Measurements from ENCODE around the gene RGP1. TPM values are rescaled to one million over a fixed set of nuclear protein-coding genes. Genes with fewer than 3 reads are reported as not detected.

Gene RGP1
- total RNA-seq, 2 donors from 2014 or later, result 24.6 to 30.1 TPM

DNA sequence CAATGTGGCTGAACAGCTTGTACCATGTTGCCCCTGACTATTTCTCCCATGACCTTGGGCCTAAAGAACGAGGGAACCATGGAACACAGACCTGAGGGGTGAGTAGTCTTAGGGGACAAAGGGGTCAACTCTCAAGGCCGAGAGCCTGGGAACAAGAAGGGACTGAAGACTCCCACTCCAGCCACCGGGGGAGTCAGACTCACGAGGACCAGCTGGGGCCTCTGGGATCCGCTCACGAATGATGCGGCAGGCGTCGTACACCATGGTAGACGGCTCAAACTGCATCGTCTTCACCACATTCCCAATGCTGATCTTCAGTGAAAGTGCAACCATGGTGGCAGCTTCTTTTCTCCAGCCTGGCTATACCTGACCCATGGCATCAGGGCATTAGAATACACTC lies 23.7 kb upstream of the RGP1 start:
- H3K4me3 Mint-ChIP-seq, result no peak overlapping the region
- H3K27me3 ChIP-seq (ENCODE audit: control insufficient read depth, insufficient read depth, low read length, poor library complexity, severe bottlenecking), result no peaks in the 10 kb centered on the region
- H3K27ac ChIP-seq (ENCODE audit: low read depth, low read length), result no peak overlapping the region
- H3K36me3 Mint-ChIP-seq (ENCODE audit: low read depth), result peaks cover 49% of the 10 kb centered on the region
- H3K27me3 Mint-ChIP-seq (ENCODE audit: insufficient read depth), result no peaks in the 10 kb centered on the region
- peaks cover 58% of the 10 kb centered on the region for H3K36me3 ChIP-seq (ENCODE audit: control insufficient read depth, insufficient read depth, low read length)
- H3K4me3 ChIP-seq (ENCODE audit: low read length), result no peak overlapping the region
- DNase-seq, result no peak
- peaks cover 6% of the 10 kb centered on the region for H3K4me1 Mint-ChIP-seq
- no peaks in the 10 kb centered on the region for H3K9me3 ChIP-seq (ENCODE audit: control insufficient read depth, low read length)
- H3K4me1 ChIP-seq (ENCODE audit: control insufficient read depth, insufficient read depth, low read length), result peaks cover 13% of the 10 kb centered on the region
- no peak overlapping the region for H3K9ac ChIP-seq (ENCODE audit: extremely low read depth, low read length, poor library complexity, severe bottlenecking)
- 96 to 99% methylated on average over 10 to 11 of the region's 11 CpGs for WGBS, 2 experiments (ENCODE audit: insufficient coverage in 1 of 2, insufficient read length in 1 of 2)
- H3K9me3 Mint-ChIP-seq, result no peaks in the 10 kb centered on the region
- no peak overlapping the region for H3K27ac Mint-ChIP-seq
- TF ChIP-seq, protein P1, sequence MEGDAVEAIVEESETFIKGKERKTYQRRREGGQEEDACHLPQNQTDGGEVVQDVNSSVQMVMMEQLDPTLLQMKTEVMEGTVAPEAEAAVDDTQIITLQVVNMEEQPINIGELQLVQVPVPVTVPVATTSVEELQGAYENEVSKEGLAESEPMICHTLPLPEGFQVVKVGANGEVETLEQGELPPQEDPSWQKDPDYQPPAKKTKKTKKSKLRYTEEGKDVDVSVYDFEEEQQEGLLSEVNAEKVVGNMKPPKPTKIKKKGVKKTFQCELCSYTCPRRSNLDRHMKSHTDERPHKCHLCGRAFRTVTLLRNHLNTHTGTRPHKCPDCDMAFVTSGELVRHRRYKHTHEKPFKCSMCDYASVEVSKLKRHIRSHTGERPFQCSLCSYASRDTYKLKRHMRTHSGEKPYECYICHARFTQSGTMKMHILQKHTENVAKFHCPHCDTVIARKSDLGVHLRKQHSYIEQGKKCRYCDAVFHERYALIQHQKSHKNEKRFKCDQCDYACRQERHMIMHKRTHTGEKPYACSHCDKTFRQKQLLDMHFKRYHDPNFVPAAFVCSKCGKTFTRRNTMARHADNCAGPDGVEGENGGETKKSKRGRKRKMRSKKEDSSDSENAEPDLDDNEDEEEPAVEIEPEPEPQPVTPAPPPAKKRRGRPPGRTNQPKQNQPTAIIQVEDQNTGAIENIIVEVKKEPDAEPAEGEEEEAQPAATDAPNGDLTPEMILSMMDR (conservative IDR thresholded peaks at IDR 0.05), result peak; percentile 34

DNA sequence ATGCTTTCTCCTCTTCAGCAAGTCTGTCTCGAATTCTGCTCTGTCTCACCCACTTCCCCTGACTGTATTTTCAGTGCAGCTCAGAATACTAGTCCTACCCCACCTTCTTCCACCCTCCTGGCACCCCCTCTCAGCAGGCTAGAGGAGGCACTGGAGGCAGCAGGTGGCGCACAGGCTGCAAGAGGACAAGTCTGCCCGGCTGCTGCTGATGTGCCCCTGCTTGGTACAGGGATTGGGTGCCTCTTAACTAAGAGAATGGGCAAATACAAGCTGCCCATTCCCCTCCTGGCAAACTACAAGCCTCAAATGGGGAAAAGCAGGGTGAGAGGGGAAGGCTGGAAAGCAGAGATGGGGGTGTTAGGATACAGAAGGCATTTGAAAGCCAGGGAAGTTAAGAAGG lies 22.2 kb upstream of the RGP1 start:
- 67 to 82% methylated on average over 1 to 3 of the region's 3 CpGs for WGBS, 2 experiments (ENCODE audit: insufficient coverage in 1 of 2, insufficient read length in 1 of 2)
- peak overlapping the region; percentile 97 for H3K4me3 ChIP-seq (ENCODE audit: low read length)
- H3K9ac ChIP-seq (ENCODE audit: extremely low read depth, low read length, poor library complexity, severe bottlenecking), result peak overlapping the region; percentile 60
- peaks cover 13% of the 10 kb centered on the region for H3K4me1 ChIP-seq (ENCODE audit: control insufficient read depth, insufficient read depth, low read length)
- H3K4me1 Mint-ChIP-seq, result peaks cover 13% of the 10 kb centered on the region
- TF ChIP-seq, protein P1 (conservative IDR thresholded peaks at IDR 0.05), result no peak
- no peak overlapping the region for H3K27ac ChIP-seq (ENCODE audit: low read depth, low read length)
- H3K36me3 ChIP-seq (ENCODE audit: control insufficient read depth, insufficient read depth, low read length), result peaks cover 42% of the 10 kb centered on the region
- no peak overlapping the region for H3K27ac Mint-ChIP-seq
- no peaks in the 10 kb centered on the region for H3K27me3 ChIP-seq (ENCODE audit: control insufficient read depth, insufficient read depth, low read length, poor library complexity, severe bottlenecking)
- no peaks in the 10 kb centered on the region for H3K9me3 ChIP-seq (ENCODE audit: control insufficient read depth, low read length)
- H3K27me3 Mint-ChIP-seq (ENCODE audit: insufficient read depth), result no peaks in the 10 kb centered on the region
- H3K36me3 Mint-ChIP-seq (ENCODE audit: low read depth), result peaks cover 37% of the 10 kb centered on the region
- H3K4me3 Mint-ChIP-seq, result no peak overlapping the region
- no peak for DNase-seq
- H3K9me3 Mint-ChIP-seq, result no peaks in the 10 kb centered on the region

DNA sequence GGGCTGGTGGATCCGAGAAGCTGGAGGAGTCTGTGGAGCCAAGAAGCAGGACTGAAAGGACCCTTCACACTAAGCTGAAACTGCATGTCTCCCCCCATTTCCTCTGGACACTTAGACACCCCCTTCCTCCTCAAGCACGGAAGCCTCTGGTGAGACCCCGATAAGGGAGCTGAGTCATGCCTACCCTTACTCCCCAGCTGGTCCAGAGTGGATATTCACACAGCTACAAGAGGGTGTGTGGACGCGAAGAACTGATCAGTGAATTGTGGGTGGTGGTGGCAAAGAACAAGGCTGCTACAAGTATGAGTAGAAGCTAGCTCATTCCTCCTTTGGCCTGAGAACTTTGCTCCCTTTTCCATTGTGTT lies 21.4 kb upstream of the RGP1 start:
- Mint-ChIP-seq H3K27me3 (ENCODE audit: insufficient read depth) (no peaks in the 10 kb centered on the region), H3K4me1 (peaks cover 13% of the 10 kb centered on the region), H3K36me3 (ENCODE audit: low read depth) (peaks cover 31% of the 10 kb centered on the region), H3K9me3 (no peaks in the 10 kb centered on the region), H3K27ac (no peak overlapping the region), H3K4me3 (no peak overlapping the region)
- Histone ChIP-seq H3K27me3 (ENCODE audit: control insufficient read depth, insufficient read depth, low read length, poor library complexity, severe bottlenecking) (no peaks in the 10 kb centered on the region), H3K9me3 (ENCODE audit: control insufficient read depth, low read length) (no peaks in the 10 kb centered on the region), H3K4me3 (ENCODE audit: low read length) (peak overlapping the region; percentile 97), H3K36me3 (ENCODE audit: control insufficient read depth, insufficient read depth, low read length) (peaks cover 35% of the 10 kb centered on the region), H3K27ac (ENCODE audit: low read depth, low read length) (peak overlapping the region; percentile 86), H3K4me1 (ENCODE audit: control insufficient read depth, insufficient read depth, low read length) (peaks cover 13% of the 10 kb centered on the region), H3K9ac (ENCODE audit: extremely low read depth, low read length, poor library complexity, severe bottlenecking) (peak overlapping the region; percentile 60)
- TF ChIP-seq, protein P1 (conservative IDR thresholded peaks at IDR 0.05), result no peak
- 35 to 62% methylated on average over 4 to 5 of the region's 5 CpGs for WGBS, 2 experiments (ENCODE audit: insufficient coverage in 1 of 2, insufficient read length in 1 of 2)
- no peak for DNase-seq

Data from endodermal cell (in vitro differentiated cells).